Keratinocyte (primary cell): ENCODE results near the gene NMT1.
A peak's percentile ranks its signal among the peaks of the same experiment; 100 is the strongest.

Experiments
- CTCF ChIP-seq, 3 experiments: IDR thresholded peaks in 1 of 3; conservative IDR thresholded peaks in 1 of 3; optimal IDR thresholded peaks in 1 of 3; 2 replicates in 2 of 3; 3 replicates in 1 of 3; pipeline versions ENCODE3 to v1.5.1; 2011; ENCODE audit warnings: low read length in 3 of 3, mild to moderate bottlenecking in 3 of 3, moderate library complexity in 2 of 3, control low read depth in 1 of 3, inconsistent platforms in 1 of 3; ENCODE audit not compliant: insufficient read depth in 2 of 3; ENCODE audit errors: extremely low read depth in 1 of 3
- EZH2 ChIP-seq: IDR thresholded peaks from one replicate; pipeline ENCODE4 v1.6.1; 2012; ENCODE audit warnings: inconsistent platforms, mild to moderate bottlenecking, low read length, moderate library complexity

DNA sequence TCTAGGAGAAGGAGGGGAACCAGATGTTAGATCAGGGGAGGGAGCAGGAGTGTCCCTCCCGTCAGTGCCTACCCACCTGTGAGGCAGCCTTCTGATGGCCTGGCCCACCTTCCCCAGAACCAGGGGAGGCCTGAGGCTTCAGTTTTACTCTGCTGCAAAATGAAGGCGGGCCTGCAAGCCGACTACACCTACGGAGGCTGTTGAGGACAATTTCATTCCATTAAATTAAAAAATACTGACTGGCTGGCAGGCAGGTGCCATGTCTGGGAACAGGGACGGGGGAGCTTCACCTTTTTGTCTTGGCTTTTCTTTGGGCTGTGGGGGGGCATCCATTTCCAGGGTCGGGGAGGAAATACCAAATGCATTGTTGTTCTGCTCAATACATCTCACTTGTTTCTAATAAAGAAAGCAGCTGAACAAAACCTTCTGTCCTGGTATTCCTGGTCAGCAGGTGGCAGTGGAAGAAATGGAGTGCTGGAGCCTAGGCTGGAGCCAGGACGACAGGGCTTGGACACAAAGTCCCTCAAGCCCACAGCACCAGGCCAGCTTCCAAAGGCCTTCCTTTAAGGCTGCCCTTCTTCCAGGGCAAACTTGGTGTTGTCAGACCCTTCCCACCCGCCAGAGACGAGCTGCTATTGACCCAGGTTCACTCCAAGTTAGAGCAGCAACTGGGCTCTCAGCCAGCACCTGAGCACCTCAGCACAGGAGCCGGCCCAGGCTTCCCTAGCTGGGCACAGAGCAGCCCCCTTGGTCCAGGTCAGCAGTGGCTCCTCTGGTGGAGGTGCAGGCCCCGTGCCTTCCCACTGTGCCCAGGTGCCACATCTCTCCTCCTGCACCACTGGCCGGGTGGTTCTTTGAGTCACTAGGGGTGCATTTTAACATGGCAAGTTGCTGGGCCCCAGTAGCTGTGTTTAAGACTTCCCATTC lies 47.7 kb downstream of the NMT1 start:
- no peak for TF ChIP-seq EZH2
- peak in 1 of 3 experiments; percentile 29 for TF ChIP-seq CTCF (optimal IDR thresholded peaks at IDR 0.05 in 1 of 3, IDR thresholded peaks at IDR 0.05 in 1 of 3, conservative IDR thresholded peaks at IDR 0.05 in 1 of 3; ENCODE audit: extremely low read depth in 1 of 3, insufficient read depth in 2 of 3, low read length in 3 of 3)
